Spleen (tissue), 11 donors: ENCODE measurements around the gene UBR4. TPM values are rescaled to one million over a fixed set of nuclear protein-coding genes. Genes with fewer than 3 reads are reported as not detected.
A peak's percentile ranks its signal among the peaks of the same experiment; 100 is the strongest.

Experiments used
- DNase-seq: peaks from one replicate; pipeline ENCODE4 v3.0.0-alpha.2; 2020
- H3K27ac ChIP-seq, 8 donors: fragments of 200-600 bp; sonication (generic) in 7 of 8; 1 replicate in 4 of 8; 2 replicates in 4 of 8; pipeline versions ENCODE4 v1.5.0 to v1.8.0; 2016 to 2021; ENCODE audit warnings: inconsistent platforms in 4 of 8, mild to moderate bottlenecking in 4 of 8, moderate library complexity in 1 of 8
- H3K27me3 ChIP-seq, 7 donors: fragments of 200-600 bp; sonication (generic) in 6 of 7; replicated peaks in 1 of 7; 1 replicate in 4 of 7; 2 replicates in 3 of 7; pipeline versions ENCODE4 v1.5.0 to v1.8.0; 2016 to 2021; ENCODE audit warnings: inconsistent platforms in 3 of 7, mild to moderate bottlenecking in 1 of 7
- H3K36me3 ChIP-seq, 6 donors: fragments of 200-600 bp; sonication (generic) in 5 of 6; 1 replicate in 4 of 6; 2 replicates in 2 of 6; pipeline versions ENCODE4 v1.5.0 to v1.8.0; 2016 to 2021; ENCODE audit warnings: inconsistent platforms in 2 of 6
- H3K4me1 ChIP-seq, 6 donors: fragments of 200-600 bp; sonication (generic) in 5 of 6; 1 replicate in 3 of 6; 2 replicates in 3 of 6; pipeline versions ENCODE4 v1.5.0 to v1.8.0; 2016 to 2021; ENCODE audit warnings: inconsistent platforms in 3 of 6
- H3K4me3 ChIP-seq, 8 donors: fragments of 200-600 bp; sonication (generic) in 7 of 8; 1 replicate in 4 of 8; 2 replicates in 4 of 8; pipeline versions ENCODE4 v1.5.0 to v1.8.0; 2016 to 2021; ENCODE audit warnings: inconsistent platforms in 4 of 8, mild to moderate bottlenecking in 4 of 8, moderate library complexity in 2 of 8
- H3K9me3 ChIP-seq, 8 donors: fragments of 200-600 bp; sonication (generic) in 7 of 8; 1 replicate in 4 of 8; 2 replicates in 4 of 8; pipeline versions ENCODE4 v1.5.0 to v1.8.0; 2016 to 2021; ENCODE audit warnings: inconsistent platforms in 4 of 8
- POLR2A ChIP-seq, 3 donors: fragments of 450-650 bp; IDR thresholded peaks; one replicate each; pipeline ENCODE4 v1.5.1; 2017; ENCODE audit warnings: antibody characterized with exemption in 3 of 3, mild to moderate bottlenecking in 1 of 3
- POLR2AphosphoS5 ChIP-seq, 3 donors: sonication (generic); formaldehyde crosslinking; IDR thresholded peaks; one replicate each; pipeline ENCODE4 v1.5.1; 2017; ENCODE audit warnings: antibody characterized with exemption in 3 of 3
- WGBS, 5 donors: extraction: QIAGEN DNeasy Blood & Tissue Kit in 3 of 5; methylation state at CpG; one replicate each; pipeline versions ENCODE4 v1.1.5 to v1.1.7; 2013 to 2018; 5-methylcytosine and 5-hydroxymethylcytosine counted together
- intact Hi-C: fragments of 100-400 bp; cut with DNase I; formaldehyde crosslinking; loops from one replicate; pipeline ENCODE4 v1.15.0; 2023; ENCODE audit warnings: low total_unique reads
- polyA plus RNA-seq, 3 donors: library from polyadenylated mRNA; stranded (reverse); fragments of 200-250 nt; gene quantifications; one replicate each; pipeline ENCODE4 v1.2.1, GENCODE V29; 2013
- total RNA-seq, 7 donors: library from RNA; depleted of rRNA in 3 of 7; stranded (reverse); fragments of >200 nt in 3 of 7; fragmentation: NEBNext Ultra II Directional in 4 of 7; extraction: Animal tissue kit (Norgen Biotek cat#: 25700) in 4 of 7; gene quantifications; one replicate each; pipeline versions ENCODE4 v1.1.0 to v1.2.1, GENCODE V29; 2016 to 2021
- TF ChIP-seq, protein P1 (sequence below), 11 experiments: fragments of 200-600 bp in 7 of 11; fragments of 450-650 bp in 4 of 11; sonication (generic) in 4 of 11; IDR thresholded peaks in 8 of 11; conservative IDR thresholded peaks in 3 of 11; 1 replicate in 7 of 11; 2 replicates in 4 of 11; pipeline versions ENCODE4 v1.4.0 to v1.8.0; 2016 to 2021; ENCODE audit warnings: antibody characterized with exemption in 11 of 11, inconsistent platforms in 4 of 11, mild to moderate bottlenecking in 1 of 11
- donor health status: healthy with polysubstance abuse.
- donor health status: DM: no; HTN: no; CAD: no; lungs with moderate emphysema.
- donor health status: DM: no; HTN: no; CAD: no.
- donor health status: Bipolar disorder and iron deficiency.
- donor health status: healthy.
- donor health status: DM: no; HTN: no; CAD: no.
- donor health status: DM: yes; HTN: yes; CAD: no.

The UBR4 gene
- total and polyA plus RNA-seq, 10 donors = 72.5 to 184 (median 149) TPM

DNA sequence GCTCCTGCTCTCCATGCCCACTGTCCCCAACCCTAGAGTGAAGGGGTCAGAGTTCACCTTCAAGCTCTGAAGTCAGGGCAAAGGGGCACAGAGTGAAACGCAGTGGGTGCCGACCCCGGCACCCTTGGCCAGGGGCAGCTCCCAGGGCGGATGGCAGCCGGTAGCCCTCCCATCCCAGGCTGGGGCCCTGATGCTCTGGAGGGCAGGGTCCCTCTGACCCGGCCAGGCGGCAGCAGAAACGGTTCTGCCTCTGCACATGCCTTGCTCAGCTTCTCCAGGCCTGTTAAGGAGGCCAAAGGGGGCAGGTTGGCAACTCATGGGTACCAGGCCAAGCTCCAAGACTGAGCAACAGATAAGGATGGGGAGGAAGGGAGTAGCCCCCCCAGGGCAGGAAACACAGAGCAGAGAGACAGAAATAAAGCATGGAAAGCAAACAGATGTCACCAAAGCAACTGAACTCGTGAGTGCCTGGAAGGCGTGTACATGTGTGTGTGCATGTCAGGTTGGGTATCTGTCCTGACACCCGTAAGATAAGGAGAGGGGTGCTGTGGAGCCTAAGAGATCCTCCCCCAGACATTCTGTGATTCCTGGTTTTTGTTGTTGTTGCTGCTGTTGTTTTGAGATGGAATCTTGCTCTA, 141.3 kb downstream of the UBR4 start:
- peaks cover 0 to 4% (median 0%) of the 10 kb centered on the region in 7 donors for H3K27me3 ChIP-seq
- H3K4me3 ChIP-seq = no peak overlapping the region
- WGBS, 5 donors = 58 to 77% (median 66%) methylated on average over 9 to 11 of the region's 11 CpGs
- H3K4me1 ChIP-seq = peaks cover 0 to 43% (median 11%) of the 10 kb centered on the region in 6 donors
- intact Hi-C loops = no loop called here
- DNase-seq = no peak
- H3K27ac ChIP-seq = no peak overlapping the region
- TF ChIP-seq POLR2A (IDR thresholded peaks at IDR 0.05) = no peak
- TF ChIP-seq POLR2AphosphoS5 (IDR thresholded peaks at IDR 0.05) = peak in 1 of 3 donors; percentile 2
- TF ChIP-seq, protein P1, sequence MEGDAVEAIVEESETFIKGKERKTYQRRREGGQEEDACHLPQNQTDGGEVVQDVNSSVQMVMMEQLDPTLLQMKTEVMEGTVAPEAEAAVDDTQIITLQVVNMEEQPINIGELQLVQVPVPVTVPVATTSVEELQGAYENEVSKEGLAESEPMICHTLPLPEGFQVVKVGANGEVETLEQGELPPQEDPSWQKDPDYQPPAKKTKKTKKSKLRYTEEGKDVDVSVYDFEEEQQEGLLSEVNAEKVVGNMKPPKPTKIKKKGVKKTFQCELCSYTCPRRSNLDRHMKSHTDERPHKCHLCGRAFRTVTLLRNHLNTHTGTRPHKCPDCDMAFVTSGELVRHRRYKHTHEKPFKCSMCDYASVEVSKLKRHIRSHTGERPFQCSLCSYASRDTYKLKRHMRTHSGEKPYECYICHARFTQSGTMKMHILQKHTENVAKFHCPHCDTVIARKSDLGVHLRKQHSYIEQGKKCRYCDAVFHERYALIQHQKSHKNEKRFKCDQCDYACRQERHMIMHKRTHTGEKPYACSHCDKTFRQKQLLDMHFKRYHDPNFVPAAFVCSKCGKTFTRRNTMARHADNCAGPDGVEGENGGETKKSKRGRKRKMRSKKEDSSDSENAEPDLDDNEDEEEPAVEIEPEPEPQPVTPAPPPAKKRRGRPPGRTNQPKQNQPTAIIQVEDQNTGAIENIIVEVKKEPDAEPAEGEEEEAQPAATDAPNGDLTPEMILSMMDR (IDR thresholded peaks at IDR 0.05 in 8 of 11, conservative IDR thresholded peaks at IDR 0.05 in 3 of 11) = no peak
- no peaks in the 10 kb centered on the region for H3K9me3 ChIP-seq
- H3K36me3 ChIP-seq = peaks cover 0 to 20% (median 13%) of the 10 kb centered on the region in 6 donors

DNA sequence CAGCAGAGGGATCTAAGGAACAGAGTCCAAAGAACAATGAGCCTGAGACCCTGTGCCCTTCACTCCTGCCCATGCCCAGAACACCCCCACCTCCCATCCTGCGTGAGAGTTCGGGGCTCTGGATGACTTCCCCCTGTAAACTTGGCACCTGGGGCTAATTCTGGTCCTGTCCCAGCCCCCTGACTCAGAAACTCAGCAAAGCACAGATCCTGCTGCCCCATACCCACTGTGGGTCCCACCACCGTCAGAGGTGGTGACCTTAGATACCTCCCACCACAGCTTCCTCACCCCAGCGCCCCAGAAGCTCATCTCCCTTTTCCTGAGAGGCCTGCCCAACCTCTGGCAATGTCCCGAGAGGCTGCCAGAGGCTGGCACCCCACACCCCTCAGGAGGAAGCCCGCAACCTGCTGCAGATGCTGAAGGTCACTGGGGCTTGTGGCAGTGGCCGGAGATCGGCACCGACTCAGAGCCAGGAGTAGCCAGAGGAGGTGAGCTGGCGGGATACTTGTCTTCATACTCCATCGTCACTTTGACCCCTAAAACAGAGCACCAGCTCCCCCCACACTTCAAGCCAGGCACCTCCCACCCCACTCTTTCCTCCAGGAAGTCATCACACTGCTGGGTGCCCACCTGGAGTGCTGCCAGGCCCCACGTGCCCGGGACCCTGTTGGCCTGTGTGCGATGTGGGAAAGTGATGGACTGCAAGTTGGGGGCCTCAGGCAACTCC, 142.0 kb downstream of the UBR4 start:
- TF ChIP-seq POLR2AphosphoS5 (IDR thresholded peaks at IDR 0.05) (peak in 1 of 3 donors; percentile 19), POLR2A (IDR thresholded peaks at IDR 0.05) (no peak)
- TF ChIP-seq, protein P1 (IDR thresholded peaks at IDR 0.05 in 8 of 11, conservative IDR thresholded peaks at IDR 0.05 in 3 of 11) = no peak
- WGBS, 5 donors = 45 to 57% (median 53%) methylated on average over 10 to 14 of the region's 14 CpGs
- intact Hi-C loops = no loop called here
- Histone ChIP-seq H3K4me1 (peaks cover 0 to 38% (median 11%) of the 10 kb centered on the region in 6 donors), H3K9me3 (no peaks in the 10 kb centered on the region), H3K4me3 (no peak overlapping the region), H3K27ac (no peak overlapping the region), H3K27me3 (peaks cover 0 to 4% (median 0%) of the 10 kb centered on the region in 7 donors), H3K36me3 (peaks cover 0 to 13% (median 6%) of the 10 kb centered on the region in 6 donors)
- DNase-seq = no peak

DNA sequence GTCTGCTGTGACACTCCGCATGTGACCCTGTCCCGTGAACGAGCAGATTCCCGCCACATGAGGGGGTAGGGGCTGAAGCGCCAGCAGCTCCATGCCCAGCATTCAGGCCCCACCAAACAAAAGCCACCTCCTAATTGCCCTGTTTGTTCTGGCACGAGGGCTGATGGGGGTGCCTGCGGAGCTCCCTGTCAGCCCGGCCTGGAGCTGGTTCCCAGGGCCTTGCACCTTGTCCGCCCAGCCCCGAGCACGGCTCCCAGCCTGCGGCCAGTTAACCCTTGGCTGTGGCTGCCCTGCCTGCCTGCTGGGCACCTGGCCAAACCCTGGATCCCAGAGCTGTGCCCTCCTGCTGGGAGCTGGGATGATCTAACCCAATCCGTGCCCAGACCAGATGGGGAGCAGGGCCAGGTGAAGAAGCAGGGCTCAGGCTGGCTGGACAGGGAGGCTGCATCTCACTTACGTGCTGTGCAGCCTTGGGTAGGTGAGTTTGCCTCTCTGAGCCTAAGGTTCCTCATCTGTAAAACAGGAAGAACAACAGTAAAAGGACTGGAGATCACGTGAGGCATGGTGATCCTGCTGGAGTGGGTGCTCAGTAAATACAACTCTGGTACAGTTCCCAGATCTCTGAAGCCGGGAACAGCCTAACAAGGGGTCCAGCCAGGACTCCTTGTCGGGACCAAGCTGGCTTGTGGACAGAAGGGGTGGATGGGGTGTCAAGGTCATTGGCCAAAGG, 142.7 kb downstream of the UBR4 start:
- peaks cover 0 to 6% (median under 1%) of the 10 kb centered on the region in 6 donors for H3K36me3 ChIP-seq
- H3K4me3 ChIP-seq = no peak overlapping the region
- no peak for DNase-seq
- no peaks in the 10 kb centered on the region for H3K9me3 ChIP-seq
- WGBS, 5 donors = 57 to 70% (median 63%) methylated on average over 13 to 17 of the region's 17 CpGs
- intact Hi-C loops = no loop called here
- H3K27ac ChIP-seq = no peak overlapping the region
- peaks cover 0 to 33% (median 11%) of the 10 kb centered on the region in 6 donors for H3K4me1 ChIP-seq
- TF ChIP-seq, protein P1 (IDR thresholded peaks at IDR 0.05 in 8 of 11, conservative IDR thresholded peaks at IDR 0.05 in 3 of 11) = no peak
- TF ChIP-seq POLR2A (IDR thresholded peaks at IDR 0.05) (no peak), POLR2AphosphoS5 (IDR thresholded peaks at IDR 0.05) (no peak)
- peaks cover 0 to 4% (median 0%) of the 10 kb centered on the region in 7 donors for H3K27me3 ChIP-seq
